Measurements from ENCODE around the gene ADRA2B. TPM values are rescaled to one million over a fixed set of nuclear protein-coding genes. Genes with fewer than 3 reads are reported as not detected.
"Not testable (repeated sequence)": the region's sequence is repeated elsewhere in the genome, so short reads cannot be mapped to it uniquely, and the experiment has no call there.

Gene ADRA2B
- total and polyA plus RNA-seq, 2 experiments from 2014 or later: 0.66 to 0.87 TPM

DNA sequence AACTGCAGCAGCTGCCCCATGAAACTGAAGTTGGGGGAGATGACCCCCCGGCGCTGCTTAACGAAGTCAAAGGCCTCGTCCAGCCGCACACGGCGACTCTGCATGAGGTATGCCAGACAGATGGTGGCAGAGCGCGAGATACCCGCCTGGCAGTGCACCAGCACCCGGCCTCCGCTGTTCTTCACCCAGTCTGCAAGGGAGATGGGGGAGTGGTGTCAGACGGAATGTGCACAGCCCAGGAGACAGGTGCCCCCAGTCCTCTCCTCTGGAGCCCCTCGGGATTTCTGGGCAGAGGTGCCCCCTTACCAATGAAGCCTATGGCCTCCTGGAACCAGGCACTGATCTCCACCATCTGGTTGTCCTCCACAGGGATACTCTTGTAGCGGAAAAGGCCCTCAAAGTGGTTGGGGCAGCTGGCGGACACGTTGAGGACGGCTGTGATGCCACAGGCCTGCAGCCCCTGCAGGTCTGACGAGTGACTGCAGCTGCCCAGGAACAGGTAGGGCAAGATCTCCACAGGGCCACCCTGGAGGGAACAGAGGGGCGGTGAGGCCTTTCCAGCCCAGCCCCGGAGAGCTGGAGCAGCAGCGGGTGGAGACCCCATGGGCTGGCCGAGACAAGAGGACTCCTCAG lies 27.6 kb upstream of the ADRA2B start:
- 82% methylated on average over 23 of the region's 23 CpGs for WGBS (ENCODE audit: low lambda C conversion rate, missing lambda C conversion rate)
- Histone ChIP-seq H3K27ac (no peak overlapping the region), H3K27me3 (no peaks in the 10 kb centered on the region), H3K4me3 (no peak overlapping the region), H3K9me2 (replicated peaks; ENCODE audit: insufficient read depth) (no peaks in the 10 kb centered on the region), H3K36me3 (replicated peaks; ENCODE audit: insufficient read depth, low read depth) (no peaks in the 10 kb centered on the region), H3K79me2 (no peaks in the 10 kb centered on the region), H3K9me3 (ENCODE audit: low read depth) (no peaks in the 10 kb centered on the region), H2AFZ (peak overlapping the region; percentile 94), H3K4me1 (ENCODE audit: insufficient read depth) (peaks cover 18% of the 10 kb centered on the region), H3K4me2 (peak overlapping the region; percentile 96), H4K20me1 (ENCODE audit: insufficient read depth, poor library complexity, severe bottlenecking) (no peaks in the 10 kb centered on the region)
- no peak for DNase-seq (ENCODE audit: low spot score)
- TF ChIP-seq EZH2 (IDR thresholded peaks at IDR 0.05; ENCODE audit: borderline replicate concordance) (no peak), EZH2phosphoT487 (IDR thresholded peaks at IDR 0.05; ENCODE audit: low read depth, severe bottlenecking, unreplicated experiment) (no peak)
- TF ChIP-seq, protein P1, sequence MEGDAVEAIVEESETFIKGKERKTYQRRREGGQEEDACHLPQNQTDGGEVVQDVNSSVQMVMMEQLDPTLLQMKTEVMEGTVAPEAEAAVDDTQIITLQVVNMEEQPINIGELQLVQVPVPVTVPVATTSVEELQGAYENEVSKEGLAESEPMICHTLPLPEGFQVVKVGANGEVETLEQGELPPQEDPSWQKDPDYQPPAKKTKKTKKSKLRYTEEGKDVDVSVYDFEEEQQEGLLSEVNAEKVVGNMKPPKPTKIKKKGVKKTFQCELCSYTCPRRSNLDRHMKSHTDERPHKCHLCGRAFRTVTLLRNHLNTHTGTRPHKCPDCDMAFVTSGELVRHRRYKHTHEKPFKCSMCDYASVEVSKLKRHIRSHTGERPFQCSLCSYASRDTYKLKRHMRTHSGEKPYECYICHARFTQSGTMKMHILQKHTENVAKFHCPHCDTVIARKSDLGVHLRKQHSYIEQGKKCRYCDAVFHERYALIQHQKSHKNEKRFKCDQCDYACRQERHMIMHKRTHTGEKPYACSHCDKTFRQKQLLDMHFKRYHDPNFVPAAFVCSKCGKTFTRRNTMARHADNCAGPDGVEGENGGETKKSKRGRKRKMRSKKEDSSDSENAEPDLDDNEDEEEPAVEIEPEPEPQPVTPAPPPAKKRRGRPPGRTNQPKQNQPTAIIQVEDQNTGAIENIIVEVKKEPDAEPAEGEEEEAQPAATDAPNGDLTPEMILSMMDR (IDR thresholded peaks at IDR 0.05; ENCODE audit: poor library complexity): no peak

DNA sequence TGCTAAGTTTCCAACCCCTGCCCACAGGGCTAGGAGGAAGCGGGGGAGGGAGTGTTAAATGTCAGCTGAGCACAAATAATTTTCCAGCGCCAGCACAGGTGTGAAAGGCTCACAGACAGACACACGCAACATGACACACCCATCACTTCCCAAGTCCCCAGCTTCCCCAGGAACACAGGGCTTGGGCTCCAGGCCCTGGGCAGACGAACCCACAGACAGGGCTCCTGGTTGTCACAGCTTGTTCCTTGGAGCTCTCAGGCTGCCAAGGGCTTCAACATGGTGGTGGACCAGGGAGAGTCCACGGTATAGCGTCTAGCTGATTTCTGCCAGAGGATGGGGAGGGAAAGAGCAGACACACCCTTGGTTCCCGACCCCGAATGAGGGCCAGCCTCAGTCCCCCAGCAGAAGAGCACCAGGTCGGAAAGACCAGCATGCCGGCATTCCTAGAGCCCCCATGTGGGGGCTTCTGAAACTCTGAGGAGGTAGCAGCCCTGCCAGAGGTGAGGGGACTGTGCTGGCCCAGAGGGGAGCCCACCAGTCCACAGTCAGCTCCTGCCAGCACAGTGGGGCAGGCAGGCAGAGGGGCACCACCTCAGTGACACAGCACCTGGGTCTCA lies 27.0 kb upstream of the ADRA2B start:
- peaks cover 15% of the 10 kb centered on the region for H3K4me1 ChIP-seq (ENCODE audit: insufficient read depth)
- no peak overlapping the region for H2AFZ ChIP-seq
- no peaks in the 10 kb centered on the region for H3K36me3 ChIP-seq (replicated peaks; ENCODE audit: insufficient read depth, low read depth)
- no peak overlapping the region for H3K4me3 ChIP-seq
- H3K79me2 ChIP-seq: no peaks in the 10 kb centered on the region
- H3K4me2 ChIP-seq: no peak overlapping the region
- WGBS (ENCODE audit: low lambda C conversion rate, missing lambda C conversion rate): 90% methylated on average over 10 of the region's 10 CpGs
- H3K9me3 ChIP-seq (ENCODE audit: low read depth): no peaks in the 10 kb centered on the region
- DNase-seq (ENCODE audit: low spot score): no peak
- no peak overlapping the region for H3K27ac ChIP-seq
- no peaks in the 10 kb centered on the region for H3K9me2 ChIP-seq (replicated peaks; ENCODE audit: insufficient read depth)
- H4K20me1 ChIP-seq (ENCODE audit: insufficient read depth, poor library complexity, severe bottlenecking): no peaks in the 10 kb centered on the region
- TF ChIP-seq EZH2phosphoT487 (IDR thresholded peaks at IDR 0.05; ENCODE audit: low read depth, severe bottlenecking, unreplicated experiment): no peak
- TF ChIP-seq EZH2 (IDR thresholded peaks at IDR 0.05; ENCODE audit: borderline replicate concordance): no peak
- TF ChIP-seq, protein P1 (IDR thresholded peaks at IDR 0.05; ENCODE audit: poor library complexity): no peak
- H3K27me3 ChIP-seq: no peaks in the 10 kb centered on the region

DNA sequence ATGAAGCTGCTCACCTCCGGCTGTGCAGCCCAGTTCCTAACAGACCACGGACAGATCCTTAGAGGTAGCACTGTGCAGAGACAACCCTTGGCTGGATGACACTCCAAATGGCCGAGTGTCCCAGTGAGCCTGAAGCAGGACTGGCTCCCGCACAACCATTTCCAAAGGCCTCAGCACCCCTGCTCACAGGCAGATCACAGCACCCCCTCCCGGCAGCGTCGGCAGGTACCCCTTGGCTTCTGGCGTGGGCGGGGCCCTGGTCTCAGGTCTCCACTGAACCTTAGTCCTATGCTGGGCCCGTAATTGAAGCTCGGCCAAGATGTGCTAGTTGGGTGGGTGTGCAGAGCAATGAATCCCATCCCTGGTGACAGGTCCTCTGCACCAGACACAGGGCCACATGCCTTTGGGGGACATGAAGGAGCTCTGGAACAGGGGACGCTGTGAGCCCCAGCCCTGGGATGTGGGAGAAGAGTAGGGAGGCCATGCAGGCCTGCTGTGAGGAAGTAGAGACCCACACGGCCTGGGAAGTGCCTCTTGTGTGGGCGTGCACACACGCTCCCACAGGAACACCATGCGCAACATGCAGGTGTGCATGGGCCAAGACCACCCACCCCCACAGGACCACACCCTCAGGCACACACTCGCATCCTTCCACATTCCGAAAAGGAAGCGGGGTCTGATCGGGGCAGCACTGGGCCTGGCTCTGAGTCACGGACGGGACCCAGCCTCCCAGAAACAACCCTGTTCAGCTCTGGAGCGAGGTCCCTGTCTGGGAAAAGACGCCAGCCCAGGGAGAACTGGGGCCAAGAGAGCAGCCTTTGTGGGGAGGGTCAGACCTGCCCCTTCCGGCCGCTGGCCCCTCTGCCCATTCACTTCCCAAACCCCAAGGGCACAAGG lies 26.1 kb upstream of the ADRA2B start:
- no peaks in the 10 kb centered on the region for H3K9me3 ChIP-seq (ENCODE audit: low read depth)
- H3K4me3 ChIP-seq: no peak overlapping the region
- H4K20me1 ChIP-seq (ENCODE audit: insufficient read depth, poor library complexity, severe bottlenecking): no peaks in the 10 kb centered on the region
- no peak for TF ChIP-seq EZH2 (IDR thresholded peaks at IDR 0.05; ENCODE audit: borderline replicate concordance)
- no peak for TF ChIP-seq EZH2phosphoT487 (IDR thresholded peaks at IDR 0.05; ENCODE audit: low read depth, severe bottlenecking, unreplicated experiment)
- TF ChIP-seq, protein P1 (IDR thresholded peaks at IDR 0.05; ENCODE audit: poor library complexity): no peak
- no peak overlapping the region for H2AFZ ChIP-seq
- H3K4me2 ChIP-seq: no peak overlapping the region
- no peak for DNase-seq (ENCODE audit: low spot score)
- no peaks in the 10 kb centered on the region for H3K9me2 ChIP-seq (replicated peaks; ENCODE audit: insufficient read depth)
- H3K4me1 ChIP-seq (ENCODE audit: insufficient read depth): peaks cover 9% of the 10 kb centered on the region
- WGBS (ENCODE audit: low lambda C conversion rate, missing lambda C conversion rate): 88% methylated on average over 26 of the region's 26 CpGs
- H3K36me3 ChIP-seq (replicated peaks; ENCODE audit: insufficient read depth, low read depth): no peaks in the 10 kb centered on the region
- no peaks in the 10 kb centered on the region for H3K27me3 ChIP-seq
- no peaks in the 10 kb centered on the region for H3K79me2 ChIP-seq
- H3K27ac ChIP-seq: no peak overlapping the region

DNA sequence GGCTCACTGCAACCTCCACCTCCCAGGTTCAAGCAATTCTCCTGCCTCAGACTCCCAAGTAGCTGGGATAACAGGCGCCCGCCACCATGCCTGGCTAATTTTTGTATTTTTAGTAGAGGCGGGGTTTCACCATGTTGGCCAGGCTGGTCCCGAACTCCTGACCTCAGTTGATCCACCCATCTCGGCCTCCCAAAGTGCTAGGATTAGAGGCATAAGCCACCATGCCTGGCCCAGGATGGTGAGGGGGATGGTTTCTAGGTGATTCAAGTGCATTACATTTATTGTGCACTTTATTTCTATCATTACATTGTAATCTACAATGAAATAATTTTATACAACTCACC lies 25.2 kb upstream of the ADRA2B start:
- H3K27ac ChIP-seq; H3K36me3 ChIP-seq (replicated peaks; ENCODE audit: insufficient read depth, low read depth); DNase-seq (ENCODE audit: low spot score); H3K9me2 ChIP-seq (replicated peaks; ENCODE audit: insufficient read depth); H3K4me1 ChIP-seq (ENCODE audit: insufficient read depth); H3K9me3 ChIP-seq (ENCODE audit: low read depth); H2AFZ ChIP-seq; H3K79me2 ChIP-seq; H3K4me3 ChIP-seq; H3K27me3 ChIP-seq; H4K20me1 ChIP-seq (ENCODE audit: insufficient read depth, poor library complexity, severe bottlenecking); H3K4me2 ChIP-seq: not testable (repeated sequence)
- 93% methylated on average over 5 of the region's 5 CpGs for WGBS (ENCODE audit: low lambda C conversion rate, missing lambda C conversion rate)
